Measurements from ENCODE around the gene SEC24D.

Gene SEC24D

DNA sequence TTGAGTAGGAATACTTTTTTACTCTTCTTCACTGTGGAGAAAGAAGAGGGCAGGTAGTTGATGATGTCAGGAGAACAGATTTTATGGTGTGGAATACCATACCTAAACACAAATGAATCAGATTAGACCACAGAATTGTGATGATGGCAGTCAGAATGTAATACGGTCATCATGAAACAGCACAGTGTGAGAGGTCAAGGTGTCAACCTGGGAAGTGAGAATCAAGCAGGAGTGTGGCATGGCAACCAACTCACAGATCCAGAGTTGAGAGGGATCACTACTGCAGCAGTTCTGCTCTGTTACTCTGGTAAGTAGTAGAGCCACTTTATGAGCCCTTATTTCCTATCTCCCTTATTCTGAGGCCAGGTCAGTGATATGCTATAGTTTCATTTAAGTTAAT lies 123.1 kb downstream of the SEC24D start:
- Mint-ChIP-seq H3K27ac (peak overlapping the region; percentile 11), H3K4me1 (peaks cover 9% of the 10 kb centered on the region), H3K36me3 (peaks cover 17% of the 10 kb centered on the region), H3K9me3 (no peaks in the 10 kb centered on the region), H3K4me3 (no peak overlapping the region), H3K27me3 (no peaks in the 10 kb centered on the region)

GRCh38 chr4:118711052-118711451 lies 124.9 kb downstream of the SEC24D start:
- H3K4me1 Mint-ChIP-seq, result peaks cover 9% of the 10 kb centered on the region
- peaks cover 17% of the 10 kb centered on the region for H3K36me3 Mint-ChIP-seq
- no peaks in the 10 kb centered on the region for H3K9me3 Mint-ChIP-seq
- no peaks in the 10 kb centered on the region for H3K27me3 Mint-ChIP-seq
- no peak overlapping the region for H3K4me3 Mint-ChIP-seq
- no peak overlapping the region for H3K27ac Mint-ChIP-seq

DNA sequence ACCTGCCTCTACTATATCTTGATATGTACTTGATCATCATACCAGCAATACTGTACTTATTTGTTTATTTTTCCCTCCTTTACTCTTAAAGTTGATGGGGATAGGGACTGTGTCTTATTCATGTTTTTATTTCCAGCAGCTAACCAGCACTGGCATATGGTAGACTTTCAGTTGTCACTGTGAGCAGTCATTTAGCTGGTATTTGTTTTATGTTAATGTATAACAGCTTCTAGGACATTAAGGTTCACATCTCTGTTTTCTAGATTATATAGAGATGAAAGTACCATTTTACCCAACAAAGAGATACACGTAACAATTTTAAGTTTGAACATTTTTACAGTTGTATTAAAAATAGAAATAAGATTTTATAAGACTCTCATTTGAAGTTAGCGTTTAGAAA lies 132.8 kb downstream of the SEC24D start:
- Mint-ChIP-seq H3K27me3 (no peaks in the 10 kb centered on the region), H3K4me3 (no peak overlapping the region), H3K4me1 (no peaks in the 10 kb centered on the region), H3K27ac (no peak overlapping the region), H3K36me3 (peaks cover 19% of the 10 kb centered on the region), H3K9me3 (no peaks in the 10 kb centered on the region)

- no peaks in the 10 kb centered on the region for H3K27me3 Mint-ChIP-seq
- peaks cover 27% of the 10 kb centered on the region for H3K4me1 Mint-ChIP-seq
- H3K4me3 Mint-ChIP-seq, result peak within 1 kb of the TSS; percentile 99
- H3K36me3 Mint-ChIP-seq, result no peaks in the 10 kb centered on the region
- H3K27ac Mint-ChIP-seq, result peak within 1 kb of the TSS; percentile 91
- no peaks in the 10 kb centered on the region for H3K9me3 Mint-ChIP-seq
Observed at GRCh38 chr4:118684873-118685811, 150.8 kb downstream of the SEC24D start, which contains the start of gene METTL14. METTL14 (plus strand) TSS chr4:118685392; CDS start chr4:118685535, 143 bp downstream.

DNA sequence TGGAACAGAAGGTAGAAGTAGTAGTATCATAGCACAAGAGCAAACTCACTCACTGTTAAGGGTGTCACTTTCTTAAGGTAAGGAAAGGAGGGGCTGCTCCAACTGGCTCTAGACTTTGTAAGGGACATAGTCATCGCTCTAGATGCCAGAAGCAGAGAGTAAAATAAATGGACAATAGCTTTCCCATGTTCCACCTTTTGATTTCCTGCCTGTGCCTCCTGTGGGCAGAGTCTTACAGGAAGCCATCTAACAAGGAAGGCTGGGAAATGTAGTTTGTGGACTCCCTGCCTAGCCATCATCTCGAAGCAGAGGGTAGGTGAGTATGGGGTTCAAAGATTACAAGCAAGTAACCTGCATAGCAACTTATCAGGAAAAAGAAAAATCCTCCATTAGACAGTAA lies 152.4 kb downstream of the SEC24D start:
- H3K4me3 Mint-ChIP-seq, result no peak overlapping the region
- H3K27me3 Mint-ChIP-seq, result no peaks in the 10 kb centered on the region
- H3K36me3 Mint-ChIP-seq, result no peaks in the 10 kb centered on the region
- H3K9me3 Mint-ChIP-seq, result no peaks in the 10 kb centered on the region
- no peak overlapping the region for H3K27ac Mint-ChIP-seq
- H3K4me1 Mint-ChIP-seq, result peaks cover 27% of the 10 kb centered on the region

- Mint-ChIP-seq H3K27me3 (no peaks in the 10 kb centered on the region), H3K9me3 (no peaks in the 10 kb centered on the region), H3K27ac (no peak overlapping the region), H3K4me3 (no peak overlapping the region), H3K36me3 (no peaks in the 10 kb centered on the region), H3K4me1 (peaks cover 27% of the 10 kb centered on the region)
Observed at GRCh38 chr4:118682928-118683327, 153.0 kb downstream of the SEC24D start.

- Mint-ChIP-seq H3K27ac (no peak overlapping the region), H3K9me3 (no peaks in the 10 kb centered on the region), H3K27me3 (no peaks in the 10 kb centered on the region), H3K4me3 (no peak overlapping the region), H3K4me1 (peaks cover 8% of the 10 kb centered on the region), H3K36me3 (no peaks in the 10 kb centered on the region)
Observed at GRCh38 chr4:118680808-118681207, 155.1 kb downstream of the SEC24D start.

DNA sequence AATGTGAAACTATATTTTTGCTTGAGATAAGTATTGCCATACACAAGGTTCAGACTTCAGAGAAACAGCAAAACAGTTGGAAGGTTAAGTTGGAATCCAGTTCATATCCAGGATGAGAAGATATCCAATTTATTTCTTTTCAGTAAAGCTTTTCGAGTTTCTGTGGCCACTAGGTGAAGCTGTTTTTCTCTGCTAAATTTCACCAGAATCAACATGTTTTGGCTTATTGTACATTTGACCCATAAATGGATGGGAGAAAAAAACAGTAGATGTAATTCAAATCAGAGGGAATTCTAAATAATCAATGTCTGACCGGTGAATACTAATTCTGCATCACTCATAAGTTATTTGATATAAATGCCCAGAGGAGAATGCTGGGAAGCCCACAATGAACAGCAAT lies 159.8 kb downstream of the SEC24D start:
- Mint-ChIP-seq H3K36me3 (peaks cover 2% of the 10 kb centered on the region), H3K27ac (no peak overlapping the region), H3K4me3 (no peak overlapping the region), H3K27me3 (no peaks in the 10 kb centered on the region), H3K9me3 (no peaks in the 10 kb centered on the region), H3K4me1 (no peaks in the 10 kb centered on the region)

Measured in activated naive CD4-positive, alpha-beta T cell treated with anti-CD3 and anti-CD28 coated beads, Interleukin-2, amount 50 U/mL, for 24 hours (primary cell).